ENCODE results near the gene DGKZ. TPM values are rescaled to one million over a fixed set of nuclear protein-coding genes. Genes with fewer than 3 reads are reported as not detected.

The DGKZ gene
- total RNA-seq, 1 experiment from 2014 or later, result 14.8 TPM

- no peak for DNase-seq (ENCODE audit: extremely low read depth, low read depth)
Observed at GRCh38 chr11:46390331-46391171, 43.3 kb downstream of the DGKZ start.

- no peak for DNase-seq (ENCODE audit: extremely low read depth, low read depth)
Observed at GRCh38 chr11:46391186-46391577, 43.9 kb downstream of the DGKZ start.

GRCh38 chr11:46391578-46392420 lies 44.5 kb downstream of the DGKZ start, which contains the start of gene CHRM4:
Gene CHRM4 (minus strand): TSS chr11:46391776. CDS start chr11:46386557, 5,219 bp downstream.
- no peak for DNase-seq (ENCODE audit: extremely low read depth, low read depth)

- DNase-seq (ENCODE audit: extremely low read depth, low read depth), result peak; percentile 60
Observed at GRCh38 chr11:46392421-46393230, 45.4 kb downstream of the DGKZ start.

- no peak for DNase-seq (ENCODE audit: extremely low read depth, low read depth)
Observed at GRCh38 chr11:46393231-46393616, 46.0 kb downstream of the DGKZ start.

GRCh38 chr11:46393759-46394158 lies 46.5 kb downstream of the DGKZ start:
- DNase-seq (ENCODE audit: extremely low read depth, low read depth), result no peak

GRCh38 chr11:46397526-46397925 lies 50.3 kb downstream of the DGKZ start:
- DNase-seq (ENCODE audit: extremely low read depth, low read depth), result no peak

GRCh38 chr11:46402957-46403902 lies 56.0 kb downstream of the DGKZ start:
- DNase-seq (ENCODE audit: extremely low read depth, low read depth), result no peak

GRCh38 chr11:46404476-46405017 lies 57.3 kb downstream of the DGKZ start:
- DNase-seq (ENCODE audit: extremely low read depth, low read depth), result no peak

GRCh38 chr11:46407635-46408034 lies 60.4 kb downstream of the DGKZ start:
- no peak for DNase-seq (ENCODE audit: extremely low read depth, low read depth)

- no peak for DNase-seq (ENCODE audit: extremely low read depth, low read depth)
Observed at GRCh38 chr11:46408407-46408986, 61.2 kb downstream of the DGKZ start.

GRCh38 chr11:46410021-46410420 lies 62.8 kb downstream of the DGKZ start:
- no peak for DNase-seq (ENCODE audit: extremely low read depth, low read depth)

- DNase-seq (ENCODE audit: extremely low read depth, low read depth), result no peak
Observed at GRCh38 chr11:46413760-46414465, 66.7 kb downstream of the DGKZ start.

- no peak for DNase-seq (ENCODE audit: extremely low read depth, low read depth)
Observed at GRCh38 chr11:46414466-46414796, 67.2 kb downstream of the DGKZ start.

GRCh38 chr11:46414879-46415278 lies 67.6 kb downstream of the DGKZ start:
- DNase-seq (ENCODE audit: extremely low read depth, low read depth), result no peak

- no peak for DNase-seq (ENCODE audit: extremely low read depth, low read depth)
Observed at GRCh38 chr11:46417711-46418110, 70.4 kb downstream of the DGKZ start.

- DNase-seq (ENCODE audit: extremely low read depth, low read depth), result no peak
Observed at GRCh38 chr11:46418751-46419150, 71.5 kb downstream of the DGKZ start.

GRCh38 chr11:46420513-46420912 lies 73.2 kb downstream of the DGKZ start:
- no peak for DNase-seq (ENCODE audit: extremely low read depth, low read depth)
